Psoas muscle (tissue), 8 donors: ENCODE measurements around the gene SPATA31C2. TPM values are rescaled to one million over a fixed set of nuclear protein-coding genes. Genes with fewer than 3 reads are reported as not detected.
"Not testable (repeated sequence)": the region's sequence is repeated elsewhere in the genome, so short reads cannot be mapped to it uniquely, and the experiment has no call there.

ENCODE experiments used
- ATAC-seq, 4 donors: fragments of 200-7000 bp; cut with Tn5 transposase; one replicate each; pipeline ENCODE4 v1.9.1; 2020; ENCODE audit warnings: moderate library complexity in 3 of 4, mild to moderate bottlenecking in 2 of 4
- DNase-seq, 2 donors: peaks; one replicate each; pipeline ENCODE4 v3.0.0-alpha.2; 2020
- H3K27ac ChIP-seq: fragments of 200-600 bp; one replicate; pipeline ENCODE4 v1.8.0; 2022
- H3K27me3 ChIP-seq, 3 donors: fragments of 200-600 bp in 1 of 3; one replicate each; pipeline versions ENCODE4 v1.6.1 to v1.8.0; 2013 to 2022; ENCODE audit warnings: low read length in 2 of 3, mild to moderate bottlenecking in 2 of 3, moderate library complexity in 1 of 3; ENCODE audit not compliant: insufficient read depth in 3 of 3
- H3K36me3 ChIP-seq, 2 donors: fragments of 200-600 bp in 1 of 2; one replicate each; pipeline versions ENCODE4 v1.6.1 to v1.8.0; 2013 to 2022; ENCODE audit warnings: low read depth in 1 of 2, mild to moderate bottlenecking in 1 of 2, moderate library complexity in 1 of 2; ENCODE audit not compliant: insufficient read depth in 1 of 2
- H3K4me1 ChIP-seq: fragments of 200-600 bp; one replicate; pipeline ENCODE4 v1.8.0; 2022
- H3K4me3 ChIP-seq: fragments of 200-600 bp; one replicate; pipeline ENCODE4 v1.8.0; 2022; ENCODE audit warnings: mild to moderate bottlenecking
- H3K9me3 ChIP-seq: fragments of 200-600 bp; one replicate; pipeline ENCODE4 v1.8.0; 2022
- WGBS, 3 donors: extraction: QIAGEN DNeasy Blood & Tissue Kit; methylation state at CpG; one replicate each; pipeline versions ENCODE4 v1.1.6 to v1.1.7; 2013; 5-methylcytosine and 5-hydroxymethylcytosine counted together
- intact Hi-C, 2 donors: fragments of 100-400 bp; cut with DNase I; formaldehyde crosslinking; loops; one replicate each; pipeline versions ENCODE4 v1.11.0 to v1.14.2; 2022
- polyA plus RNA-seq, 3 donors: library from polyadenylated mRNA; stranded (reverse); fragments of 200-250 nt; gene quantifications; one replicate each; pipeline ENCODE4 v1.2.3, GENCODE V29; 2013
- total RNA-seq, 4 donors: library from RNA; stranded (reverse); fragmentation: NEBNext Ultra II Directional in 2 of 4; extraction: Animal tissue kit (Norgen Biotek cat#: 25700) in 2 of 4; gene quantifications; one replicate each; pipeline versions ENCODE4 v1.2.1 to v1.2.4, GENCODE V29; 2021 to 2023
- TF ChIP-seq, protein P1 (sequence below): fragments of 200-600 bp; IDR thresholded peaks from one replicate; pipeline ENCODE4 v1.8.0; 2022; ENCODE audit warnings: antibody characterized with exemption
- donor health status: healthy with polysubstance abuse.
- donor health status: DM: no; HTN: no; CAD: no; lungs with moderate emphysema.
- donor health status: Bipolar disorder and iron deficiency.
- donor health status: healthy.
- donor health status: DM: yes; HTN: yes; CAD: no.
- donor health status: DM: no; HTN: no; CAD: no.
- donor health status: DM: no; HTN: no; CAD: no.
- donor health status: DM: yes; HTN: yes; CAD: no.

SPATA31C2 gene
- total and polyA plus RNA-seq, 7 donors = not detected

- H3K9me3 ChIP-seq, DNase-seq, H3K36me3 ChIP-seq, H3K27me3 ChIP-seq, H3K27ac ChIP-seq, H3K4me1 ChIP-seq, H3K4me3 ChIP-seq, intact Hi-C loops, ATAC-seq: not testable (repeated sequence)
- 89 to 93% (median 92%) methylated on average over 9 to 13 of the region's 13 CpGs for WGBS, 3 donors
These were observed 10.5 kb downstream of the SPATA31C2 start for GRCh38 chr9:88127700-88128300.

DNA sequence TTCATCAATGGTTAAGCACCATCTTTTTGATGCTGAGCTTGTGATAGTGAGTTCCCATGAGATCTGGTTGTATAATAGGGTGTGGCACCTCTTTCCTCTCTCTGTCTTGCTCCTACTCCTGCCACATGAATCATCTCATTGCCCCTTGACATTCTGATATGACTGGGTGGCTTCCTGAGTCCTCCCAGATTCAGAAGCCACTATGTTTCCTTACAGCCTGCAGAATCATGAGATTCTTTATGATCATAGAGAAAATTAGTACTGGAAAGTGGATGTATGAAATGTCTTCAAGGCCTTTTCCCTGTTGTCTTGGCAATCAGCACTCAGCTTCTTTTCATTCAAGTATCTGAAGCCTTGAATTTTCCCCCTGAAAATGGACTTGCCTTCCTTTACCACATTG lies 14.9 kb downstream of the SPATA31C2 start:
- DNase-seq, H3K27ac ChIP-seq, H3K36me3 ChIP-seq, H3K4me1 ChIP-seq, H3K9me3 ChIP-seq, H3K4me3 ChIP-seq, intact Hi-C loops, H3K27me3 ChIP-seq, ATAC-seq: not testable (repeated sequence)

DNA sequence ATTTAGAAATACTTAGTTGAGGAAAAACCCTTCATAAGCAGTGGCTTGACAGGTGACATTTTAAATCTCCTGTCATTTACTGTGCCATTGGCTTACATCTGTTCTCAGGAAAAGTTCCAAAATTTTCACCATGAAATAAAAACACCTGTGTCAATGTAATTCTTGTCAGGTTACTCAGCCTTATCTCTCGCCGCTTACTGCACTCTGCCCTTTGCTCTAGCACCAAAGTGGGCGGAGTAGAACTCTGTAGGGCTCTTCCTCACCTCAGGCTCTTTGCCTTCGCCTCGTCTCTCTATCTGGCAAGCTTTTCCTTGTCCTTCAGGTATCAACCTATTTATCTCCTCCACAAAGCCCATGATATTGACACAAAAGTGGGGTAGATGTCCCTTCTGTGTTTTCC lies 20.2 kb downstream of the SPATA31C2 start:
- H3K36me3 ChIP-seq, ATAC-seq, H3K4me1 ChIP-seq, intact Hi-C loops, H3K4me3 ChIP-seq, H3K9me3 ChIP-seq, H3K27me3 ChIP-seq, DNase-seq, H3K27ac ChIP-seq: not testable (repeated sequence)
- WGBS, 3 donors = 74 to 79% (median 79%) methylated on average over 5 of the region's 5 CpGs

- WGBS, 3 donors = 84 to 88% (median 85%) methylated on average over 6 to 13 of the region's 13 CpGs
- H3K4me1 ChIP-seq, H3K9me3 ChIP-seq, H3K4me3 ChIP-seq, intact Hi-C loops, H3K36me3 ChIP-seq, ATAC-seq, H3K27me3 ChIP-seq, DNase-seq, H3K27ac ChIP-seq: not testable (repeated sequence)
These were observed 23.2 kb downstream of the SPATA31C2 start for GRCh38 chr9:88114968-88115612.

- H3K36me3 ChIP-seq, H3K9me3 ChIP-seq, DNase-seq, H3K4me1 ChIP-seq, ATAC-seq, H3K4me3 ChIP-seq, H3K27me3 ChIP-seq, intact Hi-C loops, H3K27ac ChIP-seq: not testable (repeated sequence)
- WGBS, 3 donors = 77 to 90% (median 84%) methylated on average over 8 to 16 of the region's 17 CpGs
These were observed 23.9 kb downstream of the SPATA31C2 start for GRCh38 chr9:88114283-88114967.

- DNase-seq, H3K9me3 ChIP-seq, intact Hi-C loops, H3K36me3 ChIP-seq, H3K4me1 ChIP-seq, H3K27me3 ChIP-seq, ATAC-seq, H3K27ac ChIP-seq, H3K4me3 ChIP-seq: not testable (repeated sequence)
- WGBS, 3 donors = 88 to 94% (median 91%) methylated on average over 32 to 38 of the region's 38 CpGs
These were observed 24.8 kb downstream of the SPATA31C2 start for GRCh38 chr9:88113156-88114130.

- Histone ChIP-seq H3K36me3 (no peaks in the 10 kb centered on the region), H3K27me3 (peaks cover 0 to 3% (median 1%) of the 10 kb centered on the region in 3 donors), H3K4me1 (no peaks in the 10 kb centered on the region), H3K9me3 (no peaks in the 10 kb centered on the region), H3K27ac (no peak overlapping the region), H3K4me3 (no peak overlapping the region)
- WGBS, 3 donors = 83 to 86% (median 85%) methylated on average over 3 of the region's 3 CpGs
- DNase-seq = no peak
- no peak for ATAC-seq
- TF ChIP-seq, protein P1, sequence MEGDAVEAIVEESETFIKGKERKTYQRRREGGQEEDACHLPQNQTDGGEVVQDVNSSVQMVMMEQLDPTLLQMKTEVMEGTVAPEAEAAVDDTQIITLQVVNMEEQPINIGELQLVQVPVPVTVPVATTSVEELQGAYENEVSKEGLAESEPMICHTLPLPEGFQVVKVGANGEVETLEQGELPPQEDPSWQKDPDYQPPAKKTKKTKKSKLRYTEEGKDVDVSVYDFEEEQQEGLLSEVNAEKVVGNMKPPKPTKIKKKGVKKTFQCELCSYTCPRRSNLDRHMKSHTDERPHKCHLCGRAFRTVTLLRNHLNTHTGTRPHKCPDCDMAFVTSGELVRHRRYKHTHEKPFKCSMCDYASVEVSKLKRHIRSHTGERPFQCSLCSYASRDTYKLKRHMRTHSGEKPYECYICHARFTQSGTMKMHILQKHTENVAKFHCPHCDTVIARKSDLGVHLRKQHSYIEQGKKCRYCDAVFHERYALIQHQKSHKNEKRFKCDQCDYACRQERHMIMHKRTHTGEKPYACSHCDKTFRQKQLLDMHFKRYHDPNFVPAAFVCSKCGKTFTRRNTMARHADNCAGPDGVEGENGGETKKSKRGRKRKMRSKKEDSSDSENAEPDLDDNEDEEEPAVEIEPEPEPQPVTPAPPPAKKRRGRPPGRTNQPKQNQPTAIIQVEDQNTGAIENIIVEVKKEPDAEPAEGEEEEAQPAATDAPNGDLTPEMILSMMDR = no peak
- intact Hi-C loops = no loop called here
These were observed 28.2 kb downstream of the SPATA31C2 start for GRCh38 chr9:88110026-88110425.
